A673 (cell line): ENCODE results near the gene NUS1.

Experiments used
- EZH2 ChIP-seq: fragments of 200-600 bp; sonication (generic); IDR thresholded peaks from 2 replicates; pipeline ENCODE4 v1.6.1; 2017; ENCODE audit warnings: borderline replicate concordance, low read depth, mild to moderate bottlenecking, mixed read lengths, antibody characterized with exemption, low read length; ENCODE audit not compliant: poor library complexity, severe bottlenecking
- TF ChIP-seq, protein P1 (sequence below): fragments of 300-800, 200-600 bp; sonication (generic); conservative IDR thresholded peaks from 2 replicates; pipeline ENCODE4 v1.5.1; 2017; ENCODE audit warnings: low read depth, mild to moderate bottlenecking, antibody characterized with exemption, low read length, moderate library complexity, mixed read lengths

DNA sequence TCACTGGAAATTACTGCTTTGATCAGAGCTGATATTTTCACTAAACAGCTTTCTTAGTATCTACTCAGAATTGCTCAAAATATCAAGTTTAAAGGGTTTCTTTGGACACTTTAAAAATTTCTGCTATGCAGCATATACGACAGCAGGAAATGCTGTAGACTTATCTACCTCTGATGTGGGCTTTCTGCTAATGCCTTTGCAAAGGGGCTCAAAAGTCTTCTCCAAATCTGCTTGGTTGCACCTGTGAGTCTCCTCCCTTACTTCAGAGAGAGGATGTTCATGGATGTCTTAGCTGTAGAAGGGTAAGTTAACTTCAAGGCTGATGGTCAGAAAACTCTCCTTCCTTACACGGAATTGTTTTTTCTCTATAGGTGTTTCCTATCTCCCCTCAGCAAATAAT lies 19.9 kb upstream of the NUS1 start:
- TF ChIP-seq EZH2, result no peak
- TF ChIP-seq, protein P1, sequence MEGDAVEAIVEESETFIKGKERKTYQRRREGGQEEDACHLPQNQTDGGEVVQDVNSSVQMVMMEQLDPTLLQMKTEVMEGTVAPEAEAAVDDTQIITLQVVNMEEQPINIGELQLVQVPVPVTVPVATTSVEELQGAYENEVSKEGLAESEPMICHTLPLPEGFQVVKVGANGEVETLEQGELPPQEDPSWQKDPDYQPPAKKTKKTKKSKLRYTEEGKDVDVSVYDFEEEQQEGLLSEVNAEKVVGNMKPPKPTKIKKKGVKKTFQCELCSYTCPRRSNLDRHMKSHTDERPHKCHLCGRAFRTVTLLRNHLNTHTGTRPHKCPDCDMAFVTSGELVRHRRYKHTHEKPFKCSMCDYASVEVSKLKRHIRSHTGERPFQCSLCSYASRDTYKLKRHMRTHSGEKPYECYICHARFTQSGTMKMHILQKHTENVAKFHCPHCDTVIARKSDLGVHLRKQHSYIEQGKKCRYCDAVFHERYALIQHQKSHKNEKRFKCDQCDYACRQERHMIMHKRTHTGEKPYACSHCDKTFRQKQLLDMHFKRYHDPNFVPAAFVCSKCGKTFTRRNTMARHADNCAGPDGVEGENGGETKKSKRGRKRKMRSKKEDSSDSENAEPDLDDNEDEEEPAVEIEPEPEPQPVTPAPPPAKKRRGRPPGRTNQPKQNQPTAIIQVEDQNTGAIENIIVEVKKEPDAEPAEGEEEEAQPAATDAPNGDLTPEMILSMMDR, result no peak
